Measurements from ENCODE around the gene SPHK1.

DNA sequence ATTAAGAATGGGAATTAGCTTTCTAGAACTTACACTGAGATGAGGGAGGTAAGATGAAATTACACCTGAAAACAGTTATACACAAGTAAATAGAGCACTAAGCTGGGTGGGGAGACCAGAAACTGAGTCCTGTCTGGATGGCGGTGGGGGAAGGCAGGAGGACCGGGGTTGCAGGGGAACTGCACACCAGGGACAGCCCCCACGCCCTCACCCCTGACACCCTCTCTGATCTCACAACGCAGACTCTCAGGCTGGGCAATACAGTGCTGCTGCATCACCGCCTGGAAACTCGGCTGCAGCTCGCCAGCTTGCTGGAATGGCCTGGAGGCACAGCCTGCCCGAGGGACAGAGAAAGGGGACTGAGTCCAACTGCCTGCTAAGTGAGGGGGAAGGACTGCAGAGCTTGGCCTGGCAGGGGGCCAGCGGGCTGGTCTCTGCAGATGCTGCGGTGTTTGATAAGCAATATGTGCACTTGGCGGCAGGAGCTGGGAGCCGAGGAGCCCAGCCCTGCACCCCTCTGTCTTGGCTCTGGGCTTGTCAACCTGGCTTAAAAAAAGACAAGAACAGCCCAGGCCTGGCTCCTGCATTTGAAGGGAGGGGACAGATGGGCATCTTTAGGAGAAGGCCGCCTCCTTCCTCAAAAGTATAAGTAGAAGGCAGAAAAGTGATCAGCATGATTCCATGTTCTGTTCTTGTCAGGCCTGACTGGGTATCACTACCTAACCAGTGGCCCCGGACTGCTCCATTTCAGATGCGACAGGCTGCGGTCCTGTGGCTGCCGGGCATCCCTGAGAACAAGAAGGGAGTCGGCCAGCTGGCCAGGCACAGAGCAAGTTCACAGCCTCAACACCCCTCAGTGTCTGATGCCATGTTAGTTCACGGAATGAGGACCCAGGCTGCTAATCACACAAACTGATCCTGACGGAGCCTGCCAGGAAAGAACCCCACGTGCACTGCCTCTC, 30.2 kb downstream of the SPHK1 start:
- TF ChIP-seq, protein P1, sequence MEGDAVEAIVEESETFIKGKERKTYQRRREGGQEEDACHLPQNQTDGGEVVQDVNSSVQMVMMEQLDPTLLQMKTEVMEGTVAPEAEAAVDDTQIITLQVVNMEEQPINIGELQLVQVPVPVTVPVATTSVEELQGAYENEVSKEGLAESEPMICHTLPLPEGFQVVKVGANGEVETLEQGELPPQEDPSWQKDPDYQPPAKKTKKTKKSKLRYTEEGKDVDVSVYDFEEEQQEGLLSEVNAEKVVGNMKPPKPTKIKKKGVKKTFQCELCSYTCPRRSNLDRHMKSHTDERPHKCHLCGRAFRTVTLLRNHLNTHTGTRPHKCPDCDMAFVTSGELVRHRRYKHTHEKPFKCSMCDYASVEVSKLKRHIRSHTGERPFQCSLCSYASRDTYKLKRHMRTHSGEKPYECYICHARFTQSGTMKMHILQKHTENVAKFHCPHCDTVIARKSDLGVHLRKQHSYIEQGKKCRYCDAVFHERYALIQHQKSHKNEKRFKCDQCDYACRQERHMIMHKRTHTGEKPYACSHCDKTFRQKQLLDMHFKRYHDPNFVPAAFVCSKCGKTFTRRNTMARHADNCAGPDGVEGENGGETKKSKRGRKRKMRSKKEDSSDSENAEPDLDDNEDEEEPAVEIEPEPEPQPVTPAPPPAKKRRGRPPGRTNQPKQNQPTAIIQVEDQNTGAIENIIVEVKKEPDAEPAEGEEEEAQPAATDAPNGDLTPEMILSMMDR (IDR thresholded peaks at IDR 0.05; ENCODE audit: poor library complexity, severe bottlenecking) = no peak
- TF ChIP-seq, protein P2, sequence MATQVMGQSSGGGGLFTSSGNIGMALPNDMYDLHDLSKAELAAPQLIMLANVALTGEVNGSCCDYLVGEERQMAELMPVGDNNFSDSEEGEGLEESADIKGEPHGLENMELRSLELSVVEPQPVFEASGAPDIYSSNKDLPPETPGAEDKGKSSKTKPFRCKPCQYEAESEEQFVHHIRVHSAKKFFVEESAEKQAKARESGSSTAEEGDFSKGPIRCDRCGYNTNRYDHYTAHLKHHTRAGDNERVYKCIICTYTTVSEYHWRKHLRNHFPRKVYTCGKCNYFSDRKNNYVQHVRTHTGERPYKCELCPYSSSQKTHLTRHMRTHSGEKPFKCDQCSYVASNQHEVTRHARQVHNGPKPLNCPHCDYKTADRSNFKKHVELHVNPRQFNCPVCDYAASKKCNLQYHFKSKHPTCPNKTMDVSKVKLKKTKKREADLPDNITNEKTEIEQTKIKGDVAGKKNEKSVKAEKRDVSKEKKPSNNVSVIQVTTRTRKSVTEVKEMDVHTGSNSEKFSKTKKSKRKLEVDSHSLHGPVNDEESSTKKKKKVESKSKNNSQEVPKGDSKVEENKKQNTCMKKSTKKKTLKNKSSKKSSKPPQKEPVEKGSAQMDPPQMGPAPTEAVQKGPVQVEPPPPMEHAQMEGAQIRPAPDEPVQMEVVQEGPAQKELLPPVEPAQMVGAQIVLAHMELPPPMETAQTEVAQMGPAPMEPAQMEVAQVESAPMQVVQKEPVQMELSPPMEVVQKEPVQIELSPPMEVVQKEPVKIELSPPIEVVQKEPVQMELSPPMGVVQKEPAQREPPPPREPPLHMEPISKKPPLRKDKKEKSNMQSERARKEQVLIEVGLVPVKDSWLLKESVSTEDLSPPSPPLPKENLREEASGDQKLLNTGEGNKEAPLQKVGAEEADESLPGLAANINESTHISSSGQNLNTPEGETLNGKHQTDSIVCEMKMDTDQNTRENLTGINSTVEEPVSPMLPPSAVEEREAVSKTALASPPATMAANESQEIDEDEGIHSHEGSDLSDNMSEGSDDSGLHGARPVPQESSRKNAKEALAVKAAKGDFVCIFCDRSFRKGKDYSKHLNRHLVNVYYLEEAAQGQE (IDR thresholded peaks at IDR 0.05; ENCODE audit: borderline replicate concordance) = no peak
- TF ChIP-seq RAD21 (conservative IDR thresholded peaks at IDR 0.05) (no peak), EP300 (conservative IDR thresholded peaks at IDR 0.05; ENCODE audit: poor library complexity, severe bottlenecking) (no peak), POLR2AphosphoS5 (IDR thresholded peaks at IDR 0.05) (no peak), EZH2 (IDR thresholded peaks at IDR 0.05; ENCODE audit: borderline replicate concordance, insufficient read depth, low read length, poor library complexity, severe bottlenecking) (no peak)

All from neural cell (in vitro differentiated cells).